Activated CD8-positive, alpha-beta T cell treated with anti-CD3 and anti-CD28 coated beads for 36 hours (primary cell): ENCODE data around the gene HMMR. TPM values are rescaled to one million over a fixed set of nuclear protein-coding genes. Genes with fewer than 3 reads are reported as not detected.
"Not testable (repeated sequence)": the region's sequence is repeated elsewhere in the genome, so short reads cannot be mapped to it uniquely, and the experiment has no call there.

ENCODE experiments used
- ATAC-seq: fragments of 200-7000 bp; cut with Tn5 transposase; one replicate; pipeline ENCODE4 v1.10.0; 2021; ENCODE audit warnings: mild to moderate bottlenecking, moderate library complexity
- CTCF ChIA-PET: fragments of 350-600 bp; sonication (Branson Sonifier 250); formaldehyde crosslinking; loops from one replicate; lab custom pipeline; 2021; ENCODE audit warnings: antibody characterized with exemption; lab: Charles Lee
- POLR2A ChIA-PET: fragments of 350-600 bp; sonication (Branson Sonifier 250); formaldehyde crosslinking; loops from one replicate; lab custom pipeline; 2021; ENCODE audit warnings: antibody characterized with exemption; lab: Charles Lee
- DNase-seq: peaks from one replicate; pipeline ENCODE4 v3.0.0-alpha.2; 2020
- H3K27ac Mint-ChIP-seq: one replicate; pipeline ENCODE4 v1.8.0; 2021; ENCODE audit warnings: mild to moderate bottlenecking, mixed read lengths
- H3K27me3 Mint-ChIP-seq: one replicate; pipeline ENCODE4 v1.8.0; 2021; ENCODE audit warnings: mixed read lengths
- H3K36me3 Mint-ChIP-seq: one replicate; pipeline ENCODE4 v1.8.0; 2021; ENCODE audit warnings: low read depth, mixed read lengths
- H3K4me1 Mint-ChIP-seq: one replicate; pipeline ENCODE4 v1.8.0; 2021; ENCODE audit warnings: low read depth, mixed read lengths
- H3K4me3 Mint-ChIP-seq: one replicate; pipeline ENCODE4 v1.8.0; 2021; ENCODE audit warnings: mild to moderate bottlenecking, moderate library complexity, mixed read lengths
- H3K9me3 Mint-ChIP-seq: one replicate; pipeline ENCODE4 v1.8.0; 2021; ENCODE audit warnings: mixed read lengths
- intact Hi-C: fragments of 100-400 bp; cut with micrococcal nuclease; formaldehyde crosslinking; loops from one replicate; pipeline ENCODE4 v1.10.0; 2022
- total RNA-seq, 2 experiments: library from RNA; stranded (reverse); gene quantifications; one replicate each; pipeline ENCODE4 v1.2.3, GENCODE V29; 2021
- TF ChIP-seq, protein P1 (sequence below): fragments of 200-600 bp; IDR thresholded peaks from one replicate; pipeline ENCODE4 v1.8.0; 2022; ENCODE audit warnings: antibody characterized with exemption, mild to moderate bottlenecking

The HMMR gene
- total RNA-seq, 2 experiments from 2014 or later = 94.2 to 95.2 TPM

DNA sequence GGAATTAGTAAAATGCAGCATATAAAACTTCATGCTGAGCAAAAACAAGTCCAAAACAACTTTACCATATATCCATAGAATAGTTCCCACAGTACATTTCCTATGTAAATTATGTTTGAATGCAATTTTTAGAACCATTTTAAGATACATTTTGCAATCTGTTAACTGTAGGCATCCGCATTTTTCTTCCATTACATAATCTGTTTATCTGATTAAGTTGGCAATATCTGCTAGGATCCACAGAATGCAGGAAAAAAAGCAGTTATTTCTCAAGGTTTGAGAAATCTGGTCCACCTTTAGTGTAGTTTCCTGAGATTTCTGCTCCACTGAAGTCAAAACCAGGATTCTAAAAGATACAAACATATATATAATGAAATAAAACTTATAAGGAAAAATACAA lies 6.7 kb upstream of the HMMR start:
- POLR2A ChIA-PET = no interaction called here
- Mint-ChIP-seq H3K27me3 (no peaks in the 10 kb centered on the region), H3K27ac (no peak overlapping the region), H3K4me3 (no peak overlapping the region), H3K36me3 (peaks cover 52% of the 10 kb centered on the region), H3K9me3 (no peaks in the 10 kb centered on the region), H3K4me1 (peaks cover 30% of the 10 kb centered on the region)
- TF ChIP-seq, protein P1, sequence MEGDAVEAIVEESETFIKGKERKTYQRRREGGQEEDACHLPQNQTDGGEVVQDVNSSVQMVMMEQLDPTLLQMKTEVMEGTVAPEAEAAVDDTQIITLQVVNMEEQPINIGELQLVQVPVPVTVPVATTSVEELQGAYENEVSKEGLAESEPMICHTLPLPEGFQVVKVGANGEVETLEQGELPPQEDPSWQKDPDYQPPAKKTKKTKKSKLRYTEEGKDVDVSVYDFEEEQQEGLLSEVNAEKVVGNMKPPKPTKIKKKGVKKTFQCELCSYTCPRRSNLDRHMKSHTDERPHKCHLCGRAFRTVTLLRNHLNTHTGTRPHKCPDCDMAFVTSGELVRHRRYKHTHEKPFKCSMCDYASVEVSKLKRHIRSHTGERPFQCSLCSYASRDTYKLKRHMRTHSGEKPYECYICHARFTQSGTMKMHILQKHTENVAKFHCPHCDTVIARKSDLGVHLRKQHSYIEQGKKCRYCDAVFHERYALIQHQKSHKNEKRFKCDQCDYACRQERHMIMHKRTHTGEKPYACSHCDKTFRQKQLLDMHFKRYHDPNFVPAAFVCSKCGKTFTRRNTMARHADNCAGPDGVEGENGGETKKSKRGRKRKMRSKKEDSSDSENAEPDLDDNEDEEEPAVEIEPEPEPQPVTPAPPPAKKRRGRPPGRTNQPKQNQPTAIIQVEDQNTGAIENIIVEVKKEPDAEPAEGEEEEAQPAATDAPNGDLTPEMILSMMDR = no peak
- DNase-seq (no peak), ATAC-seq (no peak)
- intact Hi-C loops = no loop called here
- CTCF ChIA-PET = no interaction called here

DNA sequence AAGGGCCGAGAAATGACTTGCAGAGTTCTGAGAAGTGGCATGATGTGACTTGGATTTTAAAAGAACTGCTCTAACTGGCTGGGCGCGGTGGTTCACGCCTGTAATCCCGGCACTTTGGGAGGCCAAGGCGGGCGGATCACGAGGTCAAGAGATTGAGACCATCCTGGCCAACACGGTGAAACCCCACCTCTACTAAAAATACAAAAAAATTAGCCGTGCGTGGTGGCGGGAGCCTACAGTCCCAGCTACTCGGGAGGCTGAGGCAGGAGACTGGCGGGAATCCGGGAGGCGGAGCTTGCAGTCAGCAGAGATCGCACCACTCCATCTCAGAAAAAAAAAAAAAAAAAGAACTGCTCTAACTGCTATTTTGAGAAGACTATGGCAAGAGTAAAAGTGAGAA lies 5.0 kb upstream of the HMMR start:
- H3K4me3 Mint-ChIP-seq, DNase-seq, POLR2A ChIA-PET, H3K9me3 Mint-ChIP-seq, intact Hi-C loops, ATAC-seq, H3K27me3 Mint-ChIP-seq: not testable (repeated sequence)
- peak overlapping the region; percentile 66 for H3K27ac Mint-ChIP-seq
- H3K36me3 Mint-ChIP-seq = peaks cover 41% of the 10 kb centered on the region
- CTCF ChIA-PET = interaction anchor here (1.0 to 1.7 kb wide), 2 partner anchors 17 to 47 kb away, joined by 3 to 4 read pairs; no protein-coding TSS in a partner anchor
- H3K4me1 Mint-ChIP-seq = peaks cover 27% of the 10 kb centered on the region

- H3K4me3 Mint-ChIP-seq = no peak overlapping the region
- no peaks in the 10 kb centered on the region for H3K9me3 Mint-ChIP-seq
- peaks cover 40% of the 10 kb centered on the region for H3K36me3 Mint-ChIP-seq
- ChIA-PET CTCF (interaction anchor here (1.7 kb wide), 1 partner anchor 48 kb away, joined by 4 read pairs; no protein-coding TSS in a partner anchor), POLR2A (no interaction called here)
- peaks cover 26% of the 10 kb centered on the region for H3K4me1 Mint-ChIP-seq
- intact Hi-C loops = no loop called here
- H3K27ac Mint-ChIP-seq = no peak overlapping the region
- ATAC-seq (no peak), DNase-seq (no peak)
- TF ChIP-seq, protein P1 = no peak
- no peaks in the 10 kb centered on the region for H3K27me3 Mint-ChIP-seq
Measured at GRCh38 chr5:163456029-163456589, 4.3 kb upstream of the HMMR start.

- intact Hi-C loops = no loop called here
- peaks cover 39% of the 10 kb centered on the region for H3K36me3 Mint-ChIP-seq
- H3K9me3 Mint-ChIP-seq = no peaks in the 10 kb centered on the region
- no peak for ATAC-seq
- no peak overlapping the region for H3K27ac Mint-ChIP-seq
- H3K27me3 Mint-ChIP-seq = no peaks in the 10 kb centered on the region
- peaks cover 27% of the 10 kb centered on the region for H3K4me1 Mint-ChIP-seq
- no peak for DNase-seq
- ChIA-PET CTCF (no interaction called here), POLR2A (interaction anchor here (0.7 to 6.4 kb wide), 3 partner anchors 9 to 50 kb away, joined by 4 to 168 read pairs (median 110); partner anchors contain the start of genes CCNG1 and MAT2B)
- H3K4me3 Mint-ChIP-seq = no peak overlapping the region
- TF ChIP-seq, protein P1 = no peak
Measured at GRCh38 chr5:163456840-163457239, 3.6 kb upstream of the HMMR start.

DNA sequence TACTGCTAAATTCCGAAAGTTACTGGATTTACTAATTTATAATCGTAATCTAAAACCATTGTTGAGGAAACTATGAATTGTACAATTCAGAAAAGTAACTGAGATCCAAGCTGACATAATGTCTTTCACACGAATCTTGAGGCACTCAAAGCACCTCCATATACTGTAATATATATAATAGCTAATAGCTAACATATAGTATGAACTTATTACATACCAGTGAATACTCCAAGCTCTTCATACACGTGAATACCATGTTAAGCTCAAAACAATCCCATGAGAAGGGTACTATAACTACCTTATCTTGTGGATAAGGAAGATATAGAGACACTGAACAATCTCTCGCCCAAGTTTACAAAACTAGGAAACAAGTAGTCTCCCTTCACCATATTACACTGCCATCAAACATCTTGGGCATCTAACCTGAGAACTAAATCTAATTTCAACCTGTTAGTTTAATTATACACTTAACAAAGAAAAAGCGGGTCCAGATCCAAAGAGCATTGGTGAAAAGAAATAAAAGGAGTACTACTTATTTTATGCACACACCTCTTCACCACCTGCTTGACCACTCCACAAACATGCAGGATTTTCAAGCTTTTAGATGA lies 1.6 kb upstream of the HMMR start:
- no peaks in the 10 kb centered on the region for H3K9me3 Mint-ChIP-seq
- ChIA-PET CTCF (interaction anchor here (0.9 to 3.9 kb wide), 7 partner anchors 10 to 52 kb away, joined by 3 to 25 read pairs (median 4); partner anchors contain the start of gene MAT2B), POLR2A (interaction anchor here (1.4 to 6.4 kb wide), 6 partner anchors 10 to 48 kb away, joined by 5 to 168 read pairs (median 19); partner anchors contain the start of genes CCNG1 and MAT2B)
- peak overlapping the region; percentile 100 for H3K27ac Mint-ChIP-seq
- TF ChIP-seq, protein P1 = no peak
- intact Hi-C loops = no loop called here
- DNase-seq = no peak
- no peak for ATAC-seq
- peaks cover 38% of the 10 kb centered on the region for H3K36me3 Mint-ChIP-seq
- H3K4me3 Mint-ChIP-seq = peak overlapping the region; percentile 88
- no peaks in the 10 kb centered on the region for H3K27me3 Mint-ChIP-seq
- peaks cover 38% of the 10 kb centered on the region for H3K4me1 Mint-ChIP-seq
